GM12878 (cell line): ENCODE measurements around the gene ZNF48.

Experiments
- BHLHE40 ChIP-seq, 2 experiments: fragments of 450-650 bp in 1 of 2; IDR thresholded peaks; 2 replicates each; pipeline ENCODE4 v1.6.1; 2011 to 2017; ENCODE audit warnings: low read depth in 2 of 2, borderline replicate concordance in 1 of 2, improper control_type of control experiment in 1 of 2, low read length in 1 of 2, mild to moderate bottlenecking in 1 of 2
- CTCF ChIP-seq, 3 experiments: IDR thresholded peaks in 2 of 3; conservative IDR thresholded peaks in 1 of 3; 2 replicates each; pipeline ENCODE4 v1.5.1; 2011; ENCODE audit warnings: low read depth in 3 of 3, low read length in 3 of 3, mild to moderate bottlenecking in 3 of 3, control low read depth in 2 of 3, moderate library complexity in 2 of 3, inconsistent platforms in 1 of 3, mixed read lengths in 1 of 3; ENCODE audit not compliant: control insufficient read depth in 2 of 3, insufficient read depth in 1 of 3; ENCODE audit errors: extremely low read depth in 1 of 3
- ESRRA ChIP-seq: IDR thresholded peaks from 2 replicates; pipeline ENCODE4 v1.6.1; 2012; ENCODE audit warnings: mild to moderate bottlenecking, low read length, improper control_type of control experiment
- EZH2 ChIP-seq: IDR thresholded peaks from 2 replicates; pipeline ENCODE4 v1.6.1; 2012; ENCODE audit warnings: low read depth, mild to moderate bottlenecking, control low read depth, inconsistent platforms, low read length, borderline replicate concordance; ENCODE audit not compliant: control insufficient read depth
- JUND ChIP-seq: IDR thresholded peaks from 2 replicates; pipeline ENCODE4 v1.6.1; 2012; ENCODE audit warnings: low read depth, mild to moderate bottlenecking, low read length, improper control_type of control experiment, moderate library complexity
- RELA ChIP-seq: fragments of 450-650 bp; IDR thresholded peaks from 2 replicates; pipeline ENCODE4 v1.8.0; 2014; ENCODE audit warnings: borderline replicate concordance; ENCODE audit not compliant: partially characterized antibody
- SP1 ChIP-seq: IDR thresholded peaks from one replicate; pipeline ENCODE4 v1.6.1; 2011; ENCODE audit warnings: low read depth, low read length
- TCF12 ChIP-seq: IDR thresholded peaks from 2 replicates; pipeline ENCODE4 v1.6.1; 2011; ENCODE audit warnings: low read depth, mild to moderate bottlenecking, low read length

- TF ChIP-seq ESRRA (no peak), TCF12 (no peak), JUND (no peak), SP1 (no peak), RELA (no peak), EZH2 (no peak), CTCF (IDR thresholded peaks at IDR 0.05 in 2 of 3, conservative IDR thresholded peaks at IDR 0.05 in 1 of 3; ENCODE audit: control insufficient read depth in 2 of 3, extremely low read depth in 1 of 3, insufficient read depth in 1 of 3, low read depth in 3 of 3, low read length in 3 of 3) (no peak), BHLHE40 (IDR thresholded peaks at IDR 0.05; ENCODE audit: borderline replicate concordance in 1 of 2, low read depth in 2 of 2, low read length in 1 of 2) (no peak)
Measured at GRCh38 chr16:30358990-30359870, 36.0 kb upstream of the ZNF48 start.
